Neural cell (in vitro differentiated cells): ENCODE measurements around the gene C1orf232. TPM values are rescaled to one million over a fixed set of nuclear protein-coding genes. Genes with fewer than 3 reads are reported as not detected.

Experiments
- H2AFZ ChIP-seq: fragments of 200-600, 300-800 bp; sonication (generic), shearing (Covaris generic); 2 replicates; pipeline ENCODE4 v1.6.0; 2014; ENCODE audit warnings: low read depth, mild to moderate bottlenecking, antibody characterized with exemption, low read length, moderate library complexity
- H3F3A ChIP-seq: fragments of 200-600 bp; shearing (Covaris generic); 2 replicates; pipeline ENCODE4 v1.6.1; 2016; ENCODE audit warnings: mild to moderate bottlenecking, moderate library complexity, mixed read lengths, antibody characterized with exemption, low read length; ENCODE audit not compliant: insufficient read depth, poor library complexity, severe bottlenecking
- H3K27ac ChIP-seq: fragments of 200-600, 300-800 bp; sonication (generic), shearing (Covaris generic); 2 replicates; pipeline ENCODE4 v1.5.1; 2014; ENCODE audit warnings: mild to moderate bottlenecking, low read length, moderate library complexity
- H3K27me3 ChIP-seq: fragments of 300-800, 200-600 bp; sonication (generic), shearing (Covaris generic); 2 replicates; pipeline ENCODE4 v1.6.0; 2014; ENCODE audit warnings: mild to moderate bottlenecking, low read depth, low read length, moderate library complexity; ENCODE audit not compliant: insufficient read depth
- H3K36me3 ChIP-seq: fragments of 300-800, 200-600 bp; sonication (generic), shearing (Covaris generic); 2 replicates; pipeline ENCODE4 v1.5.1; 2014; ENCODE audit warnings: mild to moderate bottlenecking, antibody characterized with exemption, low read length, moderate library complexity; ENCODE audit not compliant: insufficient read depth
- H3K4me2 ChIP-seq: fragments of 300-800, 200-600 bp; sonication (generic), shearing (Covaris generic); 2 replicates; pipeline ENCODE4 v1.6.0; 2014; ENCODE audit warnings: mild to moderate bottlenecking, low read length
- H3K4me3 ChIP-seq: fragments of 300-800, 200-600 bp; sonication (generic), shearing (Covaris generic); 2 replicates; pipeline ENCODE4 v1.5.1; 2014; ENCODE audit warnings: mild to moderate bottlenecking, low read length, moderate library complexity
- H3K79me2 ChIP-seq: fragments of 200-600 bp; shearing (Covaris generic); replicated peaks from 2 replicates; pipeline ENCODE4 v1.6.0; 2014; ENCODE audit warnings: mild to moderate bottlenecking, low read length, moderate library complexity; ENCODE audit not compliant: insufficient read depth
- H3K9ac ChIP-seq: fragments of 300-800, 200-600 bp; sonication (generic), shearing (Covaris generic); 2 replicates; pipeline ENCODE4 v1.6.1; 2016; ENCODE audit warnings: mild to moderate bottlenecking, low read length, mixed read lengths
- H3K9me2 ChIP-seq: fragments of 200-600 bp; shearing (Covaris generic); 2 replicates; pipeline ENCODE4 v1.6.1; 2016; ENCODE audit warnings: mild to moderate bottlenecking, low read length, mixed read lengths; ENCODE audit not compliant: insufficient read depth
- H3K9me3 ChIP-seq: fragments of 200-600, 300-800 bp; sonication (generic), shearing (Covaris generic); 2 replicates; pipeline ENCODE4 v1.6.1; 2016; ENCODE audit warnings: mild to moderate bottlenecking, mixed run types, low read length, moderate library complexity, mixed read lengths
- H4K20me1 ChIP-seq: fragments of 200-600 bp; shearing (Covaris generic); 2 replicates; pipeline ENCODE4 v1.6.1; 2016; ENCODE audit warnings: mild to moderate bottlenecking, mixed run types; ENCODE audit not compliant: insufficient read depth
- EP300 ChIP-seq: fragments of 450-650 bp; conservative IDR thresholded peaks from 2 replicates; pipeline ENCODE4 v1.6.1; 2014; ENCODE audit warnings: antibody characterized with exemption, mild to moderate bottlenecking, moderate library complexity; ENCODE audit not compliant: poor library complexity, severe bottlenecking
- EZH2 ChIP-seq: fragments of 200-600, 300-800 bp; shearing (Covaris generic), sonication (generic); IDR thresholded peaks from 2 replicates; pipeline ENCODE4 v1.6.1; 2014; ENCODE audit warnings: antibody characterized with exemption, low read length, borderline replicate concordance, mild to moderate bottlenecking; ENCODE audit not compliant: insufficient read depth, poor library complexity, severe bottlenecking
- MXI1 ChIP-seq: fragments of 450-650 bp; conservative IDR thresholded peaks from 2 replicates; pipeline ENCODE4 v1.6.1; 2014; ENCODE audit warnings: antibody characterized with exemption, mild to moderate bottlenecking; ENCODE audit not compliant: poor library complexity, severe bottlenecking
- POLR2AphosphoS5 ChIP-seq: IDR thresholded peaks from 2 replicates; pipeline ENCODE4 v1.6.1; 2012
- RAD21 ChIP-seq: fragments of 450-650 bp; conservative IDR thresholded peaks from 2 replicates; pipeline ENCODE4 v1.6.1; 2014; ENCODE audit warnings: antibody characterized with exemption, mild to moderate bottlenecking, moderate library complexity
- SMC3 ChIP-seq: fragments of 450-650 bp; conservative IDR thresholded peaks from 2 replicates; pipeline ENCODE4 v1.6.1; 2014; ENCODE audit warnings: antibody characterized with exemption, mild to moderate bottlenecking, moderate library complexity; ENCODE audit not compliant: poor library complexity
- TAF1 ChIP-seq: IDR thresholded peaks from 2 replicates; pipeline ENCODE4 v1.6.1; 2012; ENCODE audit warnings: low read depth
- polyA plus RNA-seq: library from polyadenylated mRNA; depleted of rRNA; stranded (reverse); fragments of >200 nt; gene quantifications from 2 replicates; pipeline ENCODE4 v1.2.3, GENCODE V29; 2014
- TF ChIP-seq, protein P1 (sequence below): fragments of 450-650 bp; IDR thresholded peaks from 2 replicates; pipeline ENCODE4 v1.5.1; 2014; ENCODE audit warnings: antibody characterized with exemption, mild to moderate bottlenecking, moderate library complexity; ENCODE audit not compliant: poor library complexity, severe bottlenecking
- TF ChIP-seq, protein P2 (sequence below): IDR thresholded peaks from 2 replicates; pipeline ENCODE4 v1.6.1; 2012; ENCODE audit warnings: borderline replicate concordance

Gene C1orf232
- polyA plus RNA-seq, 1 donor from 2014 or later, result not detected

DNA sequence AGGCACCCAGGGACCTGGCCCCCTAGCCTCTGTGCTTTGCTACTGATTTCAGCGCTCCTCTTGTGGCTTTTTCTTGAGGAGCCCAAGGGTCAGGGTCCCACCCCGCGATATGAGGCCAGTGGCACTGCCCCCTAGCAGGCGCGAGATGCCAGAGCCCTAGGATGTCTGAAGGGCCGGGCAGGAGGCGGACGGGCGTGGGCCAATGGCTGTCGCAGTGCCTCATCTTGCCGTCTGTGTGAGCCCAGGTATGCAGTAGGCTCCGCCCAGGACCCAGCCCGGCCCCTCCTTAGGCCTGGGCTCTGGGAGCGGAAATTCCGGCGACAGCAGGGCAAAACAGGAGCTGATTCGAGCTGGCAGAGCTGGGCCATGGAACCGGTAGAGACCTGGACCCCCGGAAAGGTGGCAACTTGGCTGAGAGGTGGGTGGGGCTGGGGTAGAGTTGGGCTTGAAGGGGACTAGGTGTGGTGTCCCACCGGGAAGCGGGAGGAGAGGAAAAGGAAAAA, 8.5 kb upstream of the C1orf232 start, which contains the start of gene CNKSR1 (continued):
- TF ChIP-seq, protein P1, sequence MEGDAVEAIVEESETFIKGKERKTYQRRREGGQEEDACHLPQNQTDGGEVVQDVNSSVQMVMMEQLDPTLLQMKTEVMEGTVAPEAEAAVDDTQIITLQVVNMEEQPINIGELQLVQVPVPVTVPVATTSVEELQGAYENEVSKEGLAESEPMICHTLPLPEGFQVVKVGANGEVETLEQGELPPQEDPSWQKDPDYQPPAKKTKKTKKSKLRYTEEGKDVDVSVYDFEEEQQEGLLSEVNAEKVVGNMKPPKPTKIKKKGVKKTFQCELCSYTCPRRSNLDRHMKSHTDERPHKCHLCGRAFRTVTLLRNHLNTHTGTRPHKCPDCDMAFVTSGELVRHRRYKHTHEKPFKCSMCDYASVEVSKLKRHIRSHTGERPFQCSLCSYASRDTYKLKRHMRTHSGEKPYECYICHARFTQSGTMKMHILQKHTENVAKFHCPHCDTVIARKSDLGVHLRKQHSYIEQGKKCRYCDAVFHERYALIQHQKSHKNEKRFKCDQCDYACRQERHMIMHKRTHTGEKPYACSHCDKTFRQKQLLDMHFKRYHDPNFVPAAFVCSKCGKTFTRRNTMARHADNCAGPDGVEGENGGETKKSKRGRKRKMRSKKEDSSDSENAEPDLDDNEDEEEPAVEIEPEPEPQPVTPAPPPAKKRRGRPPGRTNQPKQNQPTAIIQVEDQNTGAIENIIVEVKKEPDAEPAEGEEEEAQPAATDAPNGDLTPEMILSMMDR, result no peak

DNA sequence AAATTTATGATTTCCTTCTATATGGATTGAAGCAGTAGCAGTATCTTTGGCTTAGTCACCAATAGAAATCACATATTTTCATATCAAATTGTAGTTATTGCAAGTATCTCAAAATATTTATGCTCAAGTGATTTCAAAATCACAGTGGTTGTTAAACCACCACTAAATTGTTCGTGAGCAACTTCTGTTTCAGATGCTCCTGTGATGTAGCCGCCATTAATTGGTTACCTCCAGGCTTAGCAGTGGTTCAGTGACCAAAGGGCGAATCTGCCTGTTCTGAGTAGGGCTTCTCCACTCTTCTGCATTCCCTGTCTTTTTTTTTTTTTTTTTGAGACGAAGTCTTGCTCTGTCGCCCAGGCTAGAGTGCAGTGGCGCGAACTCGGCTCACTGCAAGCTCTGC, 6.6 kb upstream of the C1orf232 start:
- Histone ChIP-seq H3K27ac (no peak overlapping the region), H3K4me3 (no peak overlapping the region), H3K9me2 (no peaks in the 10 kb centered on the region), H3K79me2 (no peaks in the 10 kb centered on the region), H4K20me1 (no peaks in the 10 kb centered on the region), H3K9ac (no peak overlapping the region), H3F3A (no peaks in the 10 kb centered on the region), H3K9me3 (no peaks in the 10 kb centered on the region), H3K36me3 (no peaks in the 10 kb centered on the region), H3K4me2 (no peak overlapping the region), H2AFZ (no peak overlapping the region), H3K27me3 (no peaks in the 10 kb centered on the region)
- TF ChIP-seq SMC3 (no peak), EZH2 (no peak), RAD21 (no peak), TAF1 (no peak), MXI1 (no peak), EP300 (no peak)
- TF ChIP-seq, protein P2, sequence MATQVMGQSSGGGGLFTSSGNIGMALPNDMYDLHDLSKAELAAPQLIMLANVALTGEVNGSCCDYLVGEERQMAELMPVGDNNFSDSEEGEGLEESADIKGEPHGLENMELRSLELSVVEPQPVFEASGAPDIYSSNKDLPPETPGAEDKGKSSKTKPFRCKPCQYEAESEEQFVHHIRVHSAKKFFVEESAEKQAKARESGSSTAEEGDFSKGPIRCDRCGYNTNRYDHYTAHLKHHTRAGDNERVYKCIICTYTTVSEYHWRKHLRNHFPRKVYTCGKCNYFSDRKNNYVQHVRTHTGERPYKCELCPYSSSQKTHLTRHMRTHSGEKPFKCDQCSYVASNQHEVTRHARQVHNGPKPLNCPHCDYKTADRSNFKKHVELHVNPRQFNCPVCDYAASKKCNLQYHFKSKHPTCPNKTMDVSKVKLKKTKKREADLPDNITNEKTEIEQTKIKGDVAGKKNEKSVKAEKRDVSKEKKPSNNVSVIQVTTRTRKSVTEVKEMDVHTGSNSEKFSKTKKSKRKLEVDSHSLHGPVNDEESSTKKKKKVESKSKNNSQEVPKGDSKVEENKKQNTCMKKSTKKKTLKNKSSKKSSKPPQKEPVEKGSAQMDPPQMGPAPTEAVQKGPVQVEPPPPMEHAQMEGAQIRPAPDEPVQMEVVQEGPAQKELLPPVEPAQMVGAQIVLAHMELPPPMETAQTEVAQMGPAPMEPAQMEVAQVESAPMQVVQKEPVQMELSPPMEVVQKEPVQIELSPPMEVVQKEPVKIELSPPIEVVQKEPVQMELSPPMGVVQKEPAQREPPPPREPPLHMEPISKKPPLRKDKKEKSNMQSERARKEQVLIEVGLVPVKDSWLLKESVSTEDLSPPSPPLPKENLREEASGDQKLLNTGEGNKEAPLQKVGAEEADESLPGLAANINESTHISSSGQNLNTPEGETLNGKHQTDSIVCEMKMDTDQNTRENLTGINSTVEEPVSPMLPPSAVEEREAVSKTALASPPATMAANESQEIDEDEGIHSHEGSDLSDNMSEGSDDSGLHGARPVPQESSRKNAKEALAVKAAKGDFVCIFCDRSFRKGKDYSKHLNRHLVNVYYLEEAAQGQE, result no peak

DNA sequence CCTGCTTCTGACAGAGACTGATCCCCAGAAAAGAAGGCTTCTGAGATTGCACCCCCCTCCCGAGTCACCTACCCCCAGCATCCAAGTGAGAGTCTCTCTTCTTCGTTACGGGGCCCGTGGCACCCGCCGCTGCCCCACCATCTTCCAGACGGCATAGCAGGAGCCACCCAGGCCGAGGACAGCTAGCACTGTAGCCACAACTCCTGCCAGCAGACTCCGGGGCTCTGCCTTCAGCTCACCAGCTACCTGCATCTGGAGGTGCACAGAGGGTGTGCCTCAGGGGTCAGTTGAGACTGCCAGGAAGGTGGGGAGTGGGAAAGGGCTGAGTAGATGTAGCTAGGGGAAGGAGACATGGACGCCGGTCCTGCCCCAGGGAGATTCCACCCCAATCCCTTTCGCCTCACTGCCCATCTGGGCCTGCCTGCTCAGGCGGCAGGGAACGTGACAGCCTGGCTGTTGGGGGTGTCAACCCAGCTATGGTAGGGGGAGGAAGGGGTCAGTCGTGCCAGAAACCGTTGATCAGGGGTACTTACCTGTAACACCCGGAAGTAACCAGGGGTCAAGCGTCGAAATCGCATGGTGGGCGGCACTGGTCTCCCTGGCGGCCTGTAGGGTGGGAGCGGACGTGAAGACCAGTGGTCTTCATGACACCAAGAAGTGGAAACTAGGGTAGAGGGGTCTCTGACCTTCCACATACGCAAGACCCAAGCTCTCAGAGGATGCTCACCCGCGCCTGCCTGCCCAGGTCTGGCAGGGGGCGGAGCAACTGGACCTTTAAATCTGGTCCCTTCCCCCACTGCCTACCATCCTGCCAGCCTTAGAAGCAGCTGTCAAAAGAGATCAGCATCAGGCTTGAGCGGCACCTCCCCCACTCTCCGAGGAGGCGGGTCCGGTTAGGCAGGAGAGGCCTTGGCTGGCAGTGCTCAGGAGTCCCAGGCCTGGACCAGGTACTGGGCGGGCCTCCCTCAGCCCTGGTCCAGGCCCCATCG, 2.6 kb upstream of the C1orf232 start, which contains the start of gene ZNF593OS:
ZNF593OS (minus strand) TSS at position 749 of the 989 bp plus-strand sequence; CDS start at position 578, 171 bp downstream.
- Histone ChIP-seq H3K4me2 (peak within 1 kb of the TSS; percentile 82), H3K79me2 (no peaks in the 10 kb centered on the region), H3K9me2 (no peaks in the 10 kb centered on the region), H3K27me3 (no peaks in the 10 kb centered on the region), H3K36me3 (no peaks in the 10 kb centered on the region), H3K9ac (no peak within 1 kb of the TSS), H3F3A (no peaks in the 10 kb centered on the region), H4K20me1 (no peaks in the 10 kb centered on the region), H3K4me3 (peak within 1 kb of the TSS; percentile 94), H2AFZ (no peak within 1 kb of the TSS), H3K9me3 (no peaks in the 10 kb centered on the region), H3K27ac (no peak within 1 kb of the TSS)
- TF ChIP-seq SMC3, result no peak
- TF ChIP-seq MXI1, result no peak
- no peak for TF ChIP-seq POLR2AphosphoS5
- no peak for TF ChIP-seq EP300
- no peak for TF ChIP-seq EZH2
- TF ChIP-seq RAD21, result no peak
- TF ChIP-seq, protein P1, result no peak
- no peak for TF ChIP-seq TAF1
- TF ChIP-seq, protein P2, result no peak
